G401 (cell line): ENCODE results near the gene RAB5IF. TPM values are rescaled to one million over a fixed set of nuclear protein-coding genes. Genes with fewer than 3 reads are reported as not detected.
A peak's percentile ranks its signal among the peaks of the same experiment; 100 is the strongest.
"Not testable (repeated sequence)": the region's sequence is repeated elsewhere in the genome, so short reads cannot be mapped to it uniquely, and the experiment has no call there.

ENCODE experiments used
- DNase-seq: peaks from one replicate; pipeline ENCODE4 v3.0.0-alpha.2; 2015; ENCODE audit warnings: low spot score
- in situ Hi-C: cut with HindIII; loops from 2 replicates; pipeline ENCODE4 v1.10.0; 2016; ENCODE audit warnings: low sequenced_read_pairs, mixed read lengths
- total RNA-seq: library from RNA; depleted of rRNA; stranded (reverse); fragments of >200 nt; shearing (Covaris generic); gene quantifications from 2 replicates; pipeline ENCODE4 v1.2.3, GENCODE V29; 2014

The RAB5IF gene
- total RNA-seq, 1 experiment from 2014 or later: 162 TPM

DNA sequence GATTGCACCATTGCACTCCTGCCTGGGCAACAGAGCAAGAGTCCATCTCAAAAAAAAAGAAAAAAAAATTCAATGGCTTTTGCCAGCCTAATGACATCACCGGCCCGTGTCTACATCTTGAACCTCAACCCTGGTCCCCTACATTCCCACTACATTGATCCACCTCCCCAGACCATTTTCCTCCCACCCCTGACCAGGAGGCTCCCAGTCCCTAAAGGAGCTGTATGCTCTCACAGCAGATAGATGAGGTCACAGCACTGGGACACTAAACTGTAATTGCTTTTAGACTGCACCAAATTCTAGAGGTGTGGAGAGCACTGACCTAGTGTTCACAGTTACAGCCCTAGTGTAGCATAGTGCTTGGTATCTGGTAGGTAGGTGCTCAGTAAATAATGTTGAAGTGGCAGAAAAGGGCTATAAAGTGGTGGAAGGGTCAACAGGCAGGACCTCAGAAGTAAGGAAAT lies 21.5 kb upstream of the RAB5IF start:
- DNase-seq: no peak
- in situ Hi-C loops: no loop called here

DNA sequence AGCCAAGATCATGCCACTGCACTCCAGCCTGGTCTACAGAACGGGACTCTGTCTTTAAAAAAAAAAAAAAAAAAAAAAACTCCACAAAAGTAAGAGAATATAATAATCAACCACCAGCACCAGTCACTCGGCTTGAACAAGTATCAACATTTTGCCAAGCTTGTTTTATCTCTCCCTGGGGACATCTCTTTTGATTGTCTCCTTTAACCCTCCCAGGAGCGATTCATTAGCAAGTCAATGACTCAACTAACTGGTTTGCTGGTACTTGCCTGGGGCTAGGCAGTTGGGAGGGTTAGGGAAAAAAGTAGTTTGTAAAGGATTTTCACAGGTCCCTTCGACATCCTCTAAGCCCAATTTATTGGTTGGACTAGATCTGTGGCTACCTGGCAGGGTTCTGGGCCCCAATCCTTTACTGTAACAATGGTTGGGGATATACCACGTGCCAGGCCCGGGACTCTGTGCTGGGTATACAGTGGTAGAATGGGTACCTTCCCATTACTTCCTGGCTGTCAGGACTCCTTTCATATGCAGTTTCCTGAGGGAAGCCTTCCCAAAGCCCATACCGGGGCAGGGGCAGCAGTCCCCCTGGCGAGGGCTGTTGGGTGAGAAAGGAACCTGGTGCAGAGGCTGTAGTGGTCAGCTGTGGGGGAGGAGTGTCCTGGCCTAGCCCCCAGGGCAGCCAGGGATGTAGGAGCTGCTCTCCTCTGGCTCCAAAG lies 20.0 kb upstream of the RAB5IF start:
- in situ Hi-C loops: no loop called here
- no peak for DNase-seq

DNA sequence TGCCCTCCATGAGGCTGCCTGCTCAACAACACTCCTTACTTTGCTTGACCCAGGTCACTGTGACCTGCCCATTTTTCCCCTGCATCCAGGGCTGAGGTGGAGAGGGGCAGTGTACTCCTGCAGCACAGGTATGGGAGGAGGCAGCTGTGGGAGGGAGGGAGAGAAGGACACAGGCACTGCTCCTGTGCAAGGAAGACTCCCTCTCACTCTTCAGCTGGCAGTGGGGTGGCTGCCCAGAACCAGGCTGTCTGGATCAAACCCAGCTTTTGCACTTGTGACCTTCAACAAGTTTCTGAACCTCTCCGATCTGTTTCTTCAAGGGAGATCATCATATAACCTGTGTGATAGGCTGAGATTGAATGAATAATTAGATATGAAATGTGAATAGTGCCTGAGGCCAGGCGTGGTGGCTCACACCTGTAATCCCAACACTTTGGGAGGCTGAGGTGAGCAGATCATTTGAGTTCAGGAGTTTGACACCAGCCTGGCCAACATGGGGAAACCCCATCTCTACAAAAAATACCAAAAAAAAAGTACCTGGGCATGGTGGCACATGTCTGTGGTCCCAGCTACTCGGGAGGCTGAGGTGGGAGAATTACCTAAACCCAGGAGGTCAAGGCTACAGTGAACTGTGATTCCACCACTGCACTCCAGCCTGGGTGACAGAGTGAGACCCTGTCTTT lies 18.1 kb upstream of the RAB5IF start:
- DNase-seq: no peak
- in situ Hi-C loops: no loop called here

GRCh38 chr20:36591281-36591680 lies 14.3 kb upstream of the RAB5IF start:
- in situ Hi-C loops: no loop called here
- DNase-seq: no peak

GRCh38 chr20:36591854-36592641 lies 13.5 kb upstream of the RAB5IF start:
- DNase-seq: peak; percentile 59
- in situ Hi-C loops: no loop called here

- in situ Hi-C loops: no loop called here
- DNase-seq: no peak
These were observed 12.1 kb upstream of the RAB5IF start for GRCh38 chr20:36593347-36593929.

GRCh38 chr20:36599912-36600345 lies 5.7 kb upstream of the RAB5IF start:
- no peak for DNase-seq
- in situ Hi-C loops: no loop called here

DNA sequence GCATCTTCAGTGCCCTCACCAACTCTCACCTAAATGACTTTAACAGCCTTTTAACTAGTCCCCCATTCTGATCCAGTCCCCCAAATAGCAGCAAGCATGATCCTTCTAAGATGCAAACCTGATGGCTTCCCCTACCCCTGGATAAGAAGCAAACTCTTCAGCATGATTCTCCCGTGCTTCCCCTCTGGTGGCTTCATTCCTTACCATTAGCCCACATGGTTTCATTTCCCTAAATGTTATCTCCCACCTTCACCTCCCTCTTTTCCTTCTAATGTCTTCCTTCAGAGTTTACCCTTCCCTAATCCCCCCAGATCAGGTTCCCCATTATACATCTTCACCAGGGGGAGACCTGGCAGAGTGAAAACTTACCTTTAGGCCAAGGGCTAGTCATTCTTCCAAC lies 4.0 kb upstream of the RAB5IF start:
- no peak for DNase-seq
- in situ Hi-C loops: no loop called here

GRCh38 chr20:36604952-36605398 lies 604 bp upstream of the RAB5IF start:
- in situ Hi-C loops: no loop called here
- no peak for DNase-seq

GRCh38 chr20:36606158-36607066 lies 833 bp downstream of the RAB5IF start:
- in situ Hi-C loops: no loop called here
- DNase-seq: no peak

- DNase-seq: no peak
- in situ Hi-C loops: no loop called here
These were observed 2.2 kb downstream of the RAB5IF start for GRCh38 chr20:36607586-36608387.

DNA sequence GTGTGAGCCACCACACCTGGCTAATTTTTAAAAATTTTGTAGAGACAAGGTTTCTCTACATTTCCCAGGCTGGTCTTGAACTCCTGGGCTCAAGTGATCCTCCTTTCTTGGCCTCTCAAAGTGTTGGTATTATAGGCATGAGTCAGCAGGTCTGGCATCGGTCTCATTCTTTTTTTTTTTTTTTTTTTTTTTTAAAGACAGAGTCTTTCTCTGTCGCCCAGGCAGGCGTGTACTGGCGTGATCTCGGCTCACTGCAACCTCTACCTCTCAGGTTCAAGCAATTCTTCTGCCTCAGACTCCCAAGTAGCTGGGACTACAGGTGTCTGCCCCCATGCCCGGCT lies 2.8 kb downstream of the RAB5IF start:
- DNase-seq, in situ Hi-C loops: not testable (repeated sequence)

GRCh38 chr20:36611625-36612024 lies 6.0 kb downstream of the RAB5IF start:
- in situ Hi-C loops: no loop called here
- DNase-seq: no peak

GRCh38 chr20:36613974-36614373 lies 8.4 kb downstream of the RAB5IF start:
- in situ Hi-C loops: no loop called here

GRCh38 chr20:36614781-36615557 lies 9.4 kb downstream of the RAB5IF start:
- in situ Hi-C loops: no loop called here
- DNase-seq: peak; percentile 88

More at GRCh38 chr20:36613974-36614373, 8.4 kb downstream of the RAB5IF start:
- peak; percentile 35 for DNase-seq

GRCh38 chr20:36620917-36621316 lies 15.3 kb downstream of the RAB5IF start:
- DNase-seq: no peak

DNA sequence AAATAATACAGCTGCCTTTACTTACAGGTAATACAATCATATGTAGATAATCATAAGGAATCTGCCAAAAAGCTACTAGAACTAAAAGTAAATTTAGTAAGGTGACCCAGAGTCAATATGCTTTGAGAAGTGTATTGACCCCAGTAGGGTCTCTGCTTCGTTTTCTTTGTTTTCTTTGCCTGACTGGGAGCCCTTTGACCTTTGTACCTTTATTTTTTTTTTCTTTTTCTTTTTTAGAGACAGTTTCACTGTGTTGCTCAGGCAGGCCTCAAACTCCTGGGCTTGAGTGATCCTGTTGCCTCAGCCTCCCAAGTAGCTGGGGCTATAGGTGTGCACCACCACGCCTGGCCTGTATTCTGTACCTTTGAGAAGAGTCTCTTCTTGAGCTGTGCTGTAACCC lies 17.9 kb downstream of the RAB5IF start:
- in situ Hi-C loops: no loop called here
- DNase-seq: no peak

More at GRCh38 chr20:36620917-36621316, 15.3 kb downstream of the RAB5IF start:
- in situ Hi-C loops: no loop called here
